Endothelial cell (in vitro differentiated cells): ENCODE data around the gene TMPRSS13. TPM values are rescaled to one million over a fixed set of nuclear protein-coding genes. Genes with fewer than 3 reads are reported as not detected.

Experiments
- DNase-seq: peaks from one replicate; pipeline ENCODE4 v3.0.0; 2021; ENCODE audit warnings: low spot score
- H3K27ac Mint-ChIP-seq: one replicate; pipeline ENCODE4 v1.8.0; 2021; ENCODE audit warnings: mixed read lengths, inconsistent platforms; ENCODE audit not compliant: unreplicated experiment
- H3K27me3 Mint-ChIP-seq: one replicate; pipeline ENCODE4 v1.8.0; 2021; ENCODE audit warnings: mild to moderate bottlenecking, moderate library complexity, mixed read lengths, inconsistent platforms; ENCODE audit not compliant: unreplicated experiment
- H3K36me3 Mint-ChIP-seq: one replicate; pipeline ENCODE4 v1.8.0; 2021; ENCODE audit warnings: mild to moderate bottlenecking, low read depth, mixed read lengths, inconsistent platforms; ENCODE audit not compliant: unreplicated experiment
- H3K4me1 Mint-ChIP-seq: one replicate; pipeline ENCODE4 v1.8.0; 2021; ENCODE audit warnings: mild to moderate bottlenecking, mixed read lengths, inconsistent platforms; ENCODE audit not compliant: unreplicated experiment
- H3K4me3 Mint-ChIP-seq: one replicate; pipeline ENCODE4 v1.8.0; 2021; ENCODE audit warnings: mild to moderate bottlenecking, mixed read lengths, inconsistent platforms; ENCODE audit not compliant: unreplicated experiment
- H3K9me3 Mint-ChIP-seq: one replicate; pipeline ENCODE4 v1.8.0; 2021; ENCODE audit warnings: mixed read lengths, inconsistent platforms; ENCODE audit not compliant: unreplicated experiment
- total RNA-seq: library from RNA; stranded (reverse); fragmentation: NEBNext Ultra II Directional; extraction: Animal tissue kit (Norgen Biotek cat#: 25700); gene quantifications from one replicate; pipeline ENCODE4 v1.2.1, GENCODE V29; 2021; ENCODE audit not compliant: unreplicated experiment
- TF ChIP-seq, protein P1 (sequence below): fragments of 200-600 bp; sonication (generic); IDR thresholded peaks from one replicate; pipeline ENCODE4 v1.5.0; 2021; ENCODE audit warnings: antibody characterized with exemption; ENCODE audit not compliant: unreplicated experiment

Gene TMPRSS13
- total RNA-seq, 1 donor from 2014 or later = 1.8 TPM

DNA sequence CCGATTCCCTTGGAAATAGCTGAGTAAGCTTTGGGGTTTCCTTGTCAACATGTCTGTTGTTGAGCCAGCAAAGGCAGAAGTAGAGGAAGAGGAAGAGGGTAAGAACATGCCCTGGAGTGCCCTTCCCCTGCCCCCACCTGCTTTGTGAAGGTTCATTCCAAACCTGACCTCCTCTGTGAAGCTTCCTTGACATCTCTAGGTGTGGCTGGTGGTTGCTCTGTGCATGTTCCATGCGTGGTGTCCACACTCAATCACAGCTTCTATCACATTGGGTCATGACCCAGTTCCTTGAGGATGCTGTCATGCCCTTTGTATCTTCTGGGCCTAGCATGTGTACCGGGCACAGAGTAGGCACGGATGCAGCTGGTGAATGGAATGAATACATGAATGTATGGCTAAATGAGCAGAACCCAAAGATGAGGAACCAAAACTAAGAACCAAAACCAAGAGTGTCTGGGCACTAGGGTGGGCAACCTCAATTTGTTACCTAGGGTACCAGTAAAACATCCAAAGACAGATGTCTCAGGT, 29.0 kb downstream of the TMPRSS13 start:
- Mint-ChIP-seq H3K4me1 (no peaks in the 10 kb centered on the region), H3K27ac (no peak overlapping the region)
- TF ChIP-seq, protein P1, sequence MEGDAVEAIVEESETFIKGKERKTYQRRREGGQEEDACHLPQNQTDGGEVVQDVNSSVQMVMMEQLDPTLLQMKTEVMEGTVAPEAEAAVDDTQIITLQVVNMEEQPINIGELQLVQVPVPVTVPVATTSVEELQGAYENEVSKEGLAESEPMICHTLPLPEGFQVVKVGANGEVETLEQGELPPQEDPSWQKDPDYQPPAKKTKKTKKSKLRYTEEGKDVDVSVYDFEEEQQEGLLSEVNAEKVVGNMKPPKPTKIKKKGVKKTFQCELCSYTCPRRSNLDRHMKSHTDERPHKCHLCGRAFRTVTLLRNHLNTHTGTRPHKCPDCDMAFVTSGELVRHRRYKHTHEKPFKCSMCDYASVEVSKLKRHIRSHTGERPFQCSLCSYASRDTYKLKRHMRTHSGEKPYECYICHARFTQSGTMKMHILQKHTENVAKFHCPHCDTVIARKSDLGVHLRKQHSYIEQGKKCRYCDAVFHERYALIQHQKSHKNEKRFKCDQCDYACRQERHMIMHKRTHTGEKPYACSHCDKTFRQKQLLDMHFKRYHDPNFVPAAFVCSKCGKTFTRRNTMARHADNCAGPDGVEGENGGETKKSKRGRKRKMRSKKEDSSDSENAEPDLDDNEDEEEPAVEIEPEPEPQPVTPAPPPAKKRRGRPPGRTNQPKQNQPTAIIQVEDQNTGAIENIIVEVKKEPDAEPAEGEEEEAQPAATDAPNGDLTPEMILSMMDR = no peak

DNA sequence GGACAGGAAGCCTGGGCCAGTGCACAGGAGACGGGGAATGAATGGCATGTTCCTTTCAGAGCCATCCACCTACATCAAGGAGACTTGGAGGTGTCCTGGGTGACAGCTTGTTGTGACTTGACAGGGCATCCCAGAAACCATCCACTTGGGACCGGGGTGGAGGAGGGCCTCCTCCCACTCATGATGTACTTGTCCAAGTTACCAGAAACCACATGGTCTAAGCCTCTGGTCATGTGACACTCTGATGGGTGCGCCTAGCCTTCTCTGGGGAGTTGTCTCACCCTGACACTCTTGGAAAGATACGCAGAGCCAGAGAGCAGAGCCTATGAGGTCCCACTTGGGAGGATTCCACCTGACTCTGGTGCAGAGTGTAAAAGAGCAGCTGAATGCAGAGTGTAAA, 31.1 kb downstream of the TMPRSS13 start:
- no peaks in the 10 kb centered on the region for H3K36me3 Mint-ChIP-seq
- no peaks in the 10 kb centered on the region for H3K4me1 Mint-ChIP-seq
- no peaks in the 10 kb centered on the region for H3K9me3 Mint-ChIP-seq
- peaks cover 2% of the 10 kb centered on the region for H3K27me3 Mint-ChIP-seq
- TF ChIP-seq, protein P1 = no peak
- H3K27ac Mint-ChIP-seq = no peak overlapping the region
- DNase-seq = no peak
- H3K4me3 Mint-ChIP-seq = no peak overlapping the region

More for the DNA sequence above, 29.0 kb downstream of the TMPRSS13 start:
- Mint-ChIP-seq H3K27me3 (peaks cover 1% of the 10 kb centered on the region), H3K9me3 (no peaks in the 10 kb centered on the region), H3K36me3 (no peaks in the 10 kb centered on the region), H3K4me3 (no peak overlapping the region)
- DNase-seq = no peak

DNA sequence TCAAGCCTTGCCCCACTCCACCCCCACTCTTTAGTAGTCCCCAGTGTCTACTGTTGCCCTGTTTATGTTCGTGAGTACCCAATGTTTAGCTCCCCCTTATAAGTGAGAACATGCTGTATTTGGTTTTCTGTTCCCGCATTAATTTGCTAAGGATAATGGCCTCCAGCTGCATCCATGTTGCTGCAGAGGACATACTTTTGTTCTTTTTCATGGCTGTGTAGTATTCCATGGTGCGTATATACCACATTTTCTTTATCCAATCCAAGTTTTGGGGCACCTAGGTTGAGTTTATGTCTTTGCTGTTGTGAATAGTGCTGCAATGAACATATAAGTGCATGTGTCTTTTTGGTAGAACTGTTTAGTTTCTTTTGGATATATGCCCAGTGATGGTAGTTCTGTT, 36.6 kb downstream of the TMPRSS13 start:
- TF ChIP-seq, protein P1 = no peak
- no peak overlapping the region for H3K27ac Mint-ChIP-seq
- no peaks in the 10 kb centered on the region for H3K9me3 Mint-ChIP-seq
- H3K36me3 Mint-ChIP-seq = no peaks in the 10 kb centered on the region
- H3K4me3 Mint-ChIP-seq = no peak overlapping the region
- H3K27me3 Mint-ChIP-seq = peaks cover 4% of the 10 kb centered on the region
- H3K4me1 Mint-ChIP-seq = no peaks in the 10 kb centered on the region
- DNase-seq = no peak

DNA sequence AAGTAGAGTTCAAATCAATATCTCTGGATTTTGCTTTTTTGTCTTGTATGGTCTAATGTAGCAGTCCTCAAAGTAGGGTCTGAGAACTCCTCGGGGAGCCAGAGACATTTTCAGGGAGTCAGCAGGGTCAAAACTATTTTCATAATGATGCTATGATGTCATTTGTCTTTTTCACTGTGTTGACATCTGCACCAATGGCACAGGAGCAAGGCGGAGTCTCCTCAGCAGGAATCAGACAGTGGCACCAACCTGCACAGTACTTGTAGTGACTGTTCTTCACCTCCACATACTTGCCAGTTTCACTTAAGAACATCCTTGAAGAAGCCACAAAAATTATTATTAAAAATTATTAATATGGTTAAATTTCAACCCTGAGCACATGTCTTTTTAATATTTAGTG, 37.8 kb downstream of the TMPRSS13 start:
- no peaks in the 10 kb centered on the region for H3K9me3 Mint-ChIP-seq
- H3K27ac Mint-ChIP-seq = no peak overlapping the region
- TF ChIP-seq, protein P1 = no peak
- H3K4me3 Mint-ChIP-seq = no peak overlapping the region
- no peaks in the 10 kb centered on the region for H3K4me1 Mint-ChIP-seq
- no peak for DNase-seq
- peaks cover 7% of the 10 kb centered on the region for H3K27me3 Mint-ChIP-seq
- H3K36me3 Mint-ChIP-seq = no peaks in the 10 kb centered on the region

DNA sequence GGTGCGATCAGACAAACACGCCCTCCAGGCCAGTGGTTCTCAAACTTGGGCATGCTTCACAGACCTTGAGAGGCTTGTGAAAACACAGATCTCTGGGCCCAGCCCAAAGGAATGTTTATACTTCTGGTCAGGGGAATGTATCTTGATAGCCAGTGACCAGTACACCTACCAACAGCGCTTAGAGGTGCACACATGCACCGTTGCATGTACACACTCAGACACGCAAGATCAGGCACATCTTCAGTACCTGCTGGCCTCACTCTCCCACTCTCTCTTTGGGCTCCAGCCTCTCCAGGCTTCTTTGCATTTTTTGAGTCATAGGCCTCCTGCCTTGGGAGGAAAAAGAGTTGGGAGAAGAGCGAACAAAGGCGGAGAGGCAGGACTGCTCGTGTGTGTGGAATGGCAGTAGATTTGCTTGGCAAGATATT, 41.0 kb downstream of the TMPRSS13 start:
- TF ChIP-seq, protein P1 = no peak
- H3K27me3 Mint-ChIP-seq = peaks cover 6% of the 10 kb centered on the region
- no peaks in the 10 kb centered on the region for H3K36me3 Mint-ChIP-seq
- DNase-seq = no peak
- no peak overlapping the region for H3K4me3 Mint-ChIP-seq
- no peaks in the 10 kb centered on the region for H3K4me1 Mint-ChIP-seq
- H3K27ac Mint-ChIP-seq = no peak overlapping the region
- no peaks in the 10 kb centered on the region for H3K9me3 Mint-ChIP-seq
